HepG2 (cell line): Measurements from ENCODE around the gene NHSL1. TPM values are rescaled to one million over a fixed set of nuclear protein-coding genes. Genes with fewer than 3 reads are reported as not detected.

Experiments used
- ATAC-seq: fragments of 200-7000 bp; cut with Tn5 transposase; 3 replicates; pipeline ENCODE4 v1.9.1; 2020; ENCODE audit warnings: mild to moderate bottlenecking, moderate library complexity
- BruUV-seq: library from RNA; stranded (reverse); fragments of 400-500 nt; replicated peaks from 2 replicates; lab custom pipeline; 2021; lab: Mats Ljungman, UMichigan
- CTCF ChIA-PET: fragments of 300-600 bp; formaldehyde crosslinking; extraction: SDS; loops from one replicate; lab custom pipeline; 2021; ENCODE audit warnings: low total read pairs, inconsistent platforms, low intra/inter-chr PET ratio; lab: Yijun Ruan, JAX
- POLR2A ChIA-PET: fragments of 350-600 bp; sonication (Branson Sonifier 250); formaldehyde crosslinking; loops from one replicate; lab custom pipeline; 2020; ENCODE audit warnings: antibody characterized with exemption, inconsistent platforms; lab: Yijun Ruan, JAX
- DNase-seq: peaks from one replicate; pipeline ENCODE4 v3.0.0-alpha.2; 2015; ENCODE audit warnings: low spot score
- FAIRE-seq: peaks from 3 replicates; lab custom pipeline; 2011; peaks lifted over from hg19 to GRCh38; lab: Jason Lieb, UNC
- H2AFZ ChIP-seq: one replicate; pipeline ENCODE4 v1.6.1; 2011; ENCODE audit warnings: low read length, inconsistent platforms
- H3K27ac ChIP-seq: fragments of 300-600 bp; 3 replicates; pipeline ENCODE4 v1.8.0; 2011; ENCODE audit warnings: mixed run types, mild to moderate bottlenecking, mixed read lengths, low read length, inconsistent platforms; ENCODE audit not compliant: insufficient read depth; ENCODE audit errors: extremely low read length
- H3K27me3 ChIP-seq, 2 experiments: fragments of 200-600 bp in 1 of 2; 2 replicates in 1 of 2; 3 replicates in 1 of 2; pipeline versions ENCODE4 v1.6.0 to v1.8.0; 2011; ENCODE audit warnings: low read length in 2 of 2, mild to moderate bottlenecking in 2 of 2, moderate library complexity in 2 of 2, inconsistent platforms in 1 of 2; ENCODE audit not compliant: insufficient read depth in 2 of 2, control insufficient read depth in 1 of 2
- H3K36me3 ChIP-seq, 2 experiments: fragments of 200-600 bp in 1 of 2; replicated peaks in 1 of 2; 2 replicates in 1 of 2; 3 replicates in 1 of 2; pipeline versions ENCODE4 v1.5.1 to v1.8.0; 2011; ENCODE audit warnings: low read length in 2 of 2, inconsistent platforms in 1 of 2; ENCODE audit not compliant: insufficient read depth in 2 of 2, control insufficient read depth in 1 of 2
- H3K4me1 ChIP-seq: 2 replicates; pipeline ENCODE4 v1.5.1; 2012; ENCODE audit warnings: low read length, inconsistent platforms; ENCODE audit not compliant: insufficient read depth
- H3K4me2 ChIP-seq: 2 replicates; pipeline ENCODE4 v1.6.0; 2011; ENCODE audit warnings: low read depth, low read length, inconsistent platforms
- H3K4me3 ChIP-seq, 3 experiments: fragments of 200-600 bp in 1 of 3; sonication (generic), shearing (Covaris generic) in 1 of 3; replicated peaks in 1 of 3; 2 replicates each; pipeline ENCODE4 v1.5.1; 2011 to 2016; ENCODE audit warnings: low read length in 3 of 3, inconsistent platforms in 2 of 3, low read depth in 2 of 3, mild to moderate bottlenecking in 2 of 3, control low read depth in 1 of 3, mixed read lengths in 1 of 3; ENCODE audit not compliant: insufficient read depth in 1 of 3
- H3K79me2 ChIP-seq: one replicate; pipeline ENCODE4 v1.6.1; 2011; ENCODE audit warnings: low read length, inconsistent platforms; ENCODE audit not compliant: insufficient read depth
- H3K9ac ChIP-seq: 2 replicates; pipeline ENCODE4 v1.6.0; 2011; ENCODE audit warnings: mild to moderate bottlenecking, low read depth, low read length, inconsistent platforms; ENCODE audit not compliant: insufficient read depth
- H3K9me3 ChIP-seq: 2 replicates; pipeline ENCODE4 v1.5.1; 2012; ENCODE audit warnings: mild to moderate bottlenecking, low read length
- H4K20me1 ChIP-seq: 2 replicates; pipeline ENCODE4 v1.6.0; 2011; ENCODE audit warnings: inconsistent platforms, mild to moderate bottlenecking, low read length, moderate library complexity; ENCODE audit not compliant: insufficient read depth
- ATAD3A ChIP-seq: sonication (generic); formaldehyde crosslinking; IDR thresholded peaks from 2 replicates; pipeline ENCODE4 v1.4.0; 2020; ENCODE audit warnings: missing genetic modification reagents
- POLR2AphosphoS5 ChIP-seq: IDR thresholded peaks from 2 replicates; pipeline ENCODE4 v1.6.1; 2012; ENCODE audit warnings: low read depth, low read length
- RBM22 ChIP-seq: fragments of 200-400 bp; formaldehyde crosslinking; optimal IDR thresholded peaks from 2 replicates; pipeline ENCODE3; 2017; ENCODE audit warnings: mild to moderate bottlenecking, low read length, moderate library complexity
- ZNF160 ChIP-seq: sonication (generic); formaldehyde crosslinking; IDR thresholded peaks from 2 replicates; pipeline ENCODE4 v1.8.0; 2022; ENCODE audit warnings: mild to moderate bottlenecking, inconsistent platforms, missing genetic modification reagents
- ZNF414 ChIP-seq: sonication (generic); formaldehyde crosslinking; IDR thresholded peaks from 2 replicates; pipeline ENCODE4 v1.5.0; 2020; ENCODE audit warnings: missing genetic modification reagents
- WGBS: methylation state at CpG from one replicate; pipeline ENCODE4 v1.1.6; 2017; ENCODE audit warnings: low lambda C conversion rate; 5-methylcytosine and 5-hydroxymethylcytosine counted together
- in situ Hi-C: cut with HindIII; loops from 2 replicates; pipeline ENCODE4 v1.10.0; 2017; ENCODE audit warnings: low pct_unique_long_range_greater_than_20kb; ENCODE audit not compliant: extremely low pct_ligation_motif_present
- intact Hi-C: fragments of 100-400 bp; cut with micrococcal nuclease; formaldehyde crosslinking; loops from one replicate; pipeline ENCODE4 v1.10.0; 2022; ENCODE audit not compliant: unreplicated experiment
- polyA plus RNA-seq, 8 experiments: library from polyadenylated mRNA; depleted of rRNA in 3 of 8; stranded (reverse) in 7 of 8; unstranded in 1 of 8; fragments of >200 nt; fragmentation: Illumina TruSeq in 4 of 8; extraction: Trizol in 4 of 8; gene quantifications; 2 replicates each; pipeline versions ENCODE4 v1.2.1 to v1.2.3, GENCODE V29; 2011 to 2016; ENCODE audit warnings: low read depth in 4 of 8, missing spikeins in 1 of 8, mixed read lengths in 1 of 8; ENCODE audit not compliant: insufficient read depth in 1 of 8
- total RNA-seq, 5 experiments: library from RNA; depleted of rRNA; stranded (reverse); fragments of >200 nt; fragmentation: Illumina TruSeq; extraction: Trizol; gene quantifications; 2 replicates each; pipeline ENCODE4 v1.2.3, GENCODE V29; 2016; ENCODE audit warnings: low read depth in 1 of 5

NHSL1 gene
- total and polyA plus RNA-seq, 2 of the 13 experiments (the other 11 are each of a cell fraction or from before 2014, with no cell fraction given): 24.9 to 53.6 TPM

- intact Hi-C loops: no loop called here
- H3K4me2 ChIP-seq: no peak overlapping the region
- TF ChIP-seq ZNF160: no peak
- TF ChIP-seq ZNF414: no peak
- 0 out of 2 replicates have a peak, but pooled peaks have one; percentile 11 for TF ChIP-seq POLR2AphosphoS5
- TF ChIP-seq, all 625 proteins: peak for 1
- 96% methylated on average over 4 of the region's 4 CpGs for WGBS
- ChIA-PET POLR2A (no interaction called here), CTCF (no interaction called here)
- H3K36me3 ChIP-seq: peaks cover 24 to 79% of the 10 kb centered on the region in 2 experiments
- H3K4me3 ChIP-seq: no peak overlapping the region
- no TSS peak for BruUV-seq
- H3K79me2 ChIP-seq: no peaks in the 10 kb centered on the region
- in situ Hi-C loops: no loop called here
- no peak for FAIRE-seq
- no peak overlapping the region for H2AFZ ChIP-seq
- H3K9me3 ChIP-seq: no peaks in the 10 kb centered on the region
- no peak overlapping the region for H3K27ac ChIP-seq
- H3K27me3 ChIP-seq: no peaks in the 10 kb centered on the region
- H3K4me1 ChIP-seq: no peaks in the 10 kb centered on the region
- no peak overlapping the region for H3K9ac ChIP-seq
- no peak for DNase-seq
- no peaks in the 10 kb centered on the region for H4K20me1 ChIP-seq
- ATAC-seq: no peak
These were observed 58.4 kb downstream of the NHSL1 start for GRCh38 chr6:138440758-138441357.

- no peaks in the 10 kb centered on the region for H4K20me1 ChIP-seq
- ChIA-PET POLR2A (no interaction called here), CTCF (no interaction called here)
- DNase-seq (no peak), FAIRE-seq (no peak)
- H3K4me2 ChIP-seq: no peak overlapping the region
- BruUV-seq: no TSS peak
- H3K79me2 ChIP-seq: no peaks in the 10 kb centered on the region
- intact Hi-C loops: no loop called here
- H3K36me3 ChIP-seq: peaks cover 22 to 81% of the 10 kb centered on the region in 2 experiments
- no peaks in the 10 kb centered on the region for H3K4me1 ChIP-seq
- H3K4me3 ChIP-seq: no peak overlapping the region
- H3K9me3 ChIP-seq: no peaks in the 10 kb centered on the region
- WGBS: 97% methylated on average over 3 of the region's 3 CpGs
- no peaks in the 10 kb centered on the region for H3K27me3 ChIP-seq
- no peak for TF ChIP-seq ATAD3A (CRISPR knock-in tag)
- peak; percentile 69 for TF ChIP-seq RBM22
- TF ChIP-seq, all 625 proteins: peak for 1
- in situ Hi-C loops: no loop called here
- Histone ChIP-seq H2AFZ (no peak overlapping the region), H3K9ac (no peak overlapping the region), H3K27ac (no peak overlapping the region)
- no peak; the same call in 2 of the 3 replicates for ATAC-seq
These were observed 59.0 kb downstream of the NHSL1 start for GRCh38 chr6:138440296-138440695.
